KMS-11 (cell line): ENCODE measurements around the gene KDELR3.

Experiments
- H2AFZ ChIP-seq: fragments of 200-600 bp; sonication (generic); 2 replicates; pipeline ENCODE4 v1.6.1; 2016; ENCODE audit warnings: antibody characterized with exemption, mixed run types, low read depth
- H3K27ac ChIP-seq: fragments of 200-600 bp; sonication (generic); 2 replicates; pipeline ENCODE4 v1.6.1; 2016; ENCODE audit warnings: mild to moderate bottlenecking, mixed run types
- H3K27me3 ChIP-seq: fragments of 200-600 bp; sonication (generic); 2 replicates; pipeline ENCODE4 v1.6.1; 2017; ENCODE audit warnings: mild to moderate bottlenecking, low read depth, mixed run types, moderate library complexity; ENCODE audit not compliant: insufficient read depth
- H3K36me3 ChIP-seq: fragments of 200-600 bp; sonication (generic); 2 replicates; pipeline ENCODE4 v1.6.1; 2017; ENCODE audit warnings: mild to moderate bottlenecking, mixed run types; ENCODE audit not compliant: insufficient read depth
- H3K4me1 ChIP-seq: fragments of 200-600 bp; sonication (generic); 2 replicates; pipeline ENCODE4 v1.6.1; 2016; ENCODE audit warnings: mild to moderate bottlenecking, low read depth, mixed run types; ENCODE audit not compliant: poor library complexity, severe bottlenecking
- H3K4me2 ChIP-seq: fragments of 200-600 bp; sonication (generic); 2 replicates; pipeline ENCODE4 v1.7.0; 2016; ENCODE audit warnings: mild to moderate bottlenecking, mixed run types
- H3K4me3 ChIP-seq: fragments of 200-600 bp; sonication (generic); IDR thresholded peaks from 2 replicates; pipeline ENCODE4 v1.6.1; 2017; ENCODE audit warnings: low read depth, low read length, mixed read lengths; ENCODE audit not compliant: insufficient read depth
- H3K79me2 ChIP-seq: fragments of 200-600 bp; sonication (generic); 2 replicates; pipeline ENCODE4 v1.6.1; 2016; ENCODE audit warnings: low read depth, mixed run types; ENCODE audit not compliant: insufficient read depth
- H3K9ac ChIP-seq: fragments of 200-600 bp; sonication (generic); 2 replicates; pipeline ENCODE4 v1.6.1; 2016; ENCODE audit warnings: mild to moderate bottlenecking, mixed run types
- H4K20me1 ChIP-seq: fragments of 200-600 bp; sonication (generic); 2 replicates; pipeline ENCODE4 v1.6.1; 2016; ENCODE audit warnings: mild to moderate bottlenecking, mixed run types; ENCODE audit not compliant: insufficient read depth
- TF ChIP-seq, protein P1 (sequence below): fragments of 200-600 bp; sonication (generic); conservative IDR thresholded peaks from 2 replicates; pipeline ENCODE4 v1.6.1; 2017; ENCODE audit warnings: low read depth, mild to moderate bottlenecking, antibody characterized with exemption, low read length, moderate library complexity, mixed read lengths

KDELR3 gene

DNA sequence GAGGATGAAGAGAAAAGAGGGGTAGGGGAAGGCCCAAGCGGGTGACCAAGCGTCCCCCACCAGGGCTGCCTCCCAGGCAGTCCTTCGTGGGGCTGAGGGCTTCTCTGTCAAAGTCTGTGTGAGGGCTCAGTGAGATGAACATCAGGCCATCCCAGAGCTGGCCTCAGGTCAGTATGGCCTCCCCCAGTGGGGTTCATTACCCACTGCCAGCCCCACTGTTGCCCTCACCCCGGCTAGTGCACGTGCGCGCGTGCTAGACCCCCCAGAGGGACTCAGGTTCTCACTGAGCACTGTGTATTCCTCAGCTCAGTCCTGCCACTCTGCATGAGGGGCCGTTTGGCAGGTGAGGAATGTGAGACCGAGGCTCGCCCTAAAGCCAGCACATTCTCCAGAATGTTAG, 3.3 kb downstream of the KDELR3 start:
- H3K4me2 ChIP-seq, result no peak overlapping the region
- 0 out of 2 replicates have a peak, but pooled peaks cover 4% of the 10 kb centered on the region for H3K27me3 ChIP-seq
- no peaks in the 10 kb centered on the region for H3K4me1 ChIP-seq
- H2AFZ ChIP-seq, result no peak overlapping the region
- TF ChIP-seq, protein P1, sequence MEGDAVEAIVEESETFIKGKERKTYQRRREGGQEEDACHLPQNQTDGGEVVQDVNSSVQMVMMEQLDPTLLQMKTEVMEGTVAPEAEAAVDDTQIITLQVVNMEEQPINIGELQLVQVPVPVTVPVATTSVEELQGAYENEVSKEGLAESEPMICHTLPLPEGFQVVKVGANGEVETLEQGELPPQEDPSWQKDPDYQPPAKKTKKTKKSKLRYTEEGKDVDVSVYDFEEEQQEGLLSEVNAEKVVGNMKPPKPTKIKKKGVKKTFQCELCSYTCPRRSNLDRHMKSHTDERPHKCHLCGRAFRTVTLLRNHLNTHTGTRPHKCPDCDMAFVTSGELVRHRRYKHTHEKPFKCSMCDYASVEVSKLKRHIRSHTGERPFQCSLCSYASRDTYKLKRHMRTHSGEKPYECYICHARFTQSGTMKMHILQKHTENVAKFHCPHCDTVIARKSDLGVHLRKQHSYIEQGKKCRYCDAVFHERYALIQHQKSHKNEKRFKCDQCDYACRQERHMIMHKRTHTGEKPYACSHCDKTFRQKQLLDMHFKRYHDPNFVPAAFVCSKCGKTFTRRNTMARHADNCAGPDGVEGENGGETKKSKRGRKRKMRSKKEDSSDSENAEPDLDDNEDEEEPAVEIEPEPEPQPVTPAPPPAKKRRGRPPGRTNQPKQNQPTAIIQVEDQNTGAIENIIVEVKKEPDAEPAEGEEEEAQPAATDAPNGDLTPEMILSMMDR, result no peak
- H3K27ac ChIP-seq, result no peak overlapping the region
- H3K36me3 ChIP-seq, result no peaks in the 10 kb centered on the region
- H3K79me2 ChIP-seq, result no peaks in the 10 kb centered on the region
- H3K4me3 ChIP-seq, result no peak overlapping the region
- no peak overlapping the region for H3K9ac ChIP-seq
- H4K20me1 ChIP-seq, result no peaks in the 10 kb centered on the region

DNA sequence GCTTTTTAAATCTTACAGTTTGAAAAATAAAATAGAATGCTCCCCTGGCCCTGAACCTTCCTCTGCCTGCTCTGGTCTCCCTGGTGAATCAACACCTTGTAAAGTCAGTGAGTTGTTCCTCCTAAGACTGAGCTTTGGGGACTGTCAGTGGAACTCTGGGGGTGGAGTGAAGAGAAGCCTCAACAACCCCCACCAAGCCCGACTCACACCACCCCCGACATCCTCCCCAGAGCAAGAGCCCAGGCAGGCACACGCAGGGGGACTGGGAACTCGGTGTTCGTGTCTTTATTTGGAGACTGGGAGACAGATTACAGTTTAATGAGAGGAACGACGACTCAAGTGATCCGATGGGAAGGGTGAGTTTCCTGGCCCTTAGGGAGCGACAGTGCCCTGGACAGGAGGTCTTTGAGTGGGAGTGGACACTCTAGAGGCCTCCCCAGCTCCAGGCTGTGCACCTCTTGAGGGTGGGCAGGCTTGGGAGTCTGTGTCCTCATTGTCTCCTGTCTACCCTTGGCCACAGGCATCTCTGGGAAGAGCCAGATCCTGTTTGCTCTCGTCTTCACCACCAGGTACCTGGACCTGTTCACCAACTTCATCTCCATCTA, 6.2 kb downstream of the KDELR3 start:
- H3K27ac ChIP-seq, result no peak overlapping the region
- no peak overlapping the region for H3K9ac ChIP-seq
- no peak overlapping the region for H3K4me3 ChIP-seq
- no peaks in the 10 kb centered on the region for H3K4me1 ChIP-seq
- no peak overlapping the region for H2AFZ ChIP-seq
- H3K4me2 ChIP-seq, result no peak overlapping the region
- no peaks in the 10 kb centered on the region for H3K36me3 ChIP-seq
- no peaks in the 10 kb centered on the region for H3K79me2 ChIP-seq
- no peaks in the 10 kb centered on the region for H3K27me3 ChIP-seq
- H4K20me1 ChIP-seq, result no peaks in the 10 kb centered on the region
- TF ChIP-seq, protein P1, result no peak

DNA sequence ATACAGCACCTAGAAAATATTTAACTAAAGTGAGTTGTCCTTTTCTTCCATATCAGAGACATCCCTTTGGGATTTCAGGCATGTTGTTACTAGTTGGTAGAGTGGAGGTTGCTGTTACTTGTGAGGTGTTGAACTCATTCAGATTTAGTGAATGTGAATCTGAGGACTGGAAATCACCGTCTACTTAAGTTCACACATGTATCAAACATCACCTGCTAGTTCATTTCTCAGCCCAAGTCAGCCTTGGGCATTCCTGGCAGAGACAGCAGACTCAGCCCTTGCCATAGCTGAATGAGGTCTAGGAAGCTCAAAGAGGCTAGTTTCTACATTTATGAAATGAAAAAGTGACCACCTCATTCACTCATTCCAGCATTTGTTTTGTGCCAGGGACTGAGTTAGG, 9.7 kb downstream of the KDELR3 start:
- Histone ChIP-seq H3K36me3 (no peaks in the 10 kb centered on the region), H3K9ac (no peak overlapping the region), H3K27ac (no peak overlapping the region), H3K4me2 (no peak overlapping the region), H3K27me3 (no peaks in the 10 kb centered on the region), H3K4me3 (no peak overlapping the region), H3K79me2 (no peaks in the 10 kb centered on the region), H4K20me1 (no peaks in the 10 kb centered on the region), H3K4me1 (no peaks in the 10 kb centered on the region), H2AFZ (no peak overlapping the region)
- TF ChIP-seq, protein P1, result no peak

DNA sequence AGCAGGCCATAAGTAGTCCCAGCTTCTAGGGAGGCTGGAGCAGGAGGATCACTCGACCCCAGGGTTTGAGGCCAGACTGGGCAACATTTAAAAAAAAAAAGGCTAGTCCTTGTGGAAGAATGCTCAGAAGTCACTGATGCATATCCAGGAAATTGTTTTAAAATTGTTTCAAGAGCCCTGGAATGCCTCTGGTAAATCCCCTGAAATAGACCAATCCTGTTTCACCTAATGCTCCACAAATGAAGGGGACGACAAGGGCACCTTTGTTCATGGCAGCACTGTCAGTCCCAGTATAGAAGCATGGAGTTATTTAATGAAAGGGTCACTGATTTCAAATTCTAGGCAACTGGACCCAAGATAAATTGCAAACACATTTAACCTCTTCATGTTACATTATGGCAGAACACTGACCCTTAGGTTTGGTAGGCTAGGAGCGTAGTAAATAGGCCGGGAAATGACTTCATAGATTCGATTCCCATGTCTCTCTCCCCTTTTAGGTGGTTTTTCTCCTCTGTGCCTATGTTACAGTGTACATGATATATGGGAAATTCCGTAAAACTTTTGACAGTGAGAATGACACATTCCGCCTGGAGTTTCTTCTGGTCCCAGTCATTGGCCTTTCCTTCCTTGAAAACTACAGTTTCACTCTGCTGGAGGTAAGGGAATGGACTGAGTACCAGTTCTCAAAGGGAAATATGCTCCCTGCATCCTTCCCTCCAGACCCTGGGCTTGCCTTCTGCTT, 11.4 kb downstream of the KDELR3 start:
- no peaks in the 10 kb centered on the region; the same call in 1 of the 2 replicates for H4K20me1 ChIP-seq
- no peak overlapping the region for H3K4me3 ChIP-seq
- H3K36me3 ChIP-seq, result peaks cover 7% of the 10 kb centered on the region; the same call in 1 of the 2 replicates
- H3K27me3 ChIP-seq, result no peaks in the 10 kb centered on the region
- H3K9ac ChIP-seq, result no peak overlapping the region
- no peaks in the 10 kb centered on the region for H3K79me2 ChIP-seq
- H2AFZ ChIP-seq, result no peak overlapping the region
- no peak overlapping the region for H3K27ac ChIP-seq
- H3K4me1 ChIP-seq, result peaks cover 8% of the 10 kb centered on the region
- TF ChIP-seq, protein P1, result no peak
- no peak overlapping the region for H3K4me2 ChIP-seq
